ENCODE data around the gene MTA2.
"Not testable (repeated sequence)": the region's sequence is repeated elsewhere in the genome, so short reads cannot be mapped to it uniquely, and the experiment has no call there.

Gene MTA2

GRCh38 chr11:62601372-62602140, at the start of gene MTA2:
Gene MTA2 (minus strand): TSS chr11:62601865. CDS start chr11:62601450, 415 bp downstream.
- DNase-seq, result peak; percentile 94 to 96

- DNase-seq, result not testable (repeated sequence)
Observed at GRCh38 chr11:62650283-62650682, 48.6 kb upstream of the MTA2 start.

GRCh38 chr11:62649486-62649885, 47.8 kb upstream of the MTA2 start:
- no peak for DNase-seq

DNA sequence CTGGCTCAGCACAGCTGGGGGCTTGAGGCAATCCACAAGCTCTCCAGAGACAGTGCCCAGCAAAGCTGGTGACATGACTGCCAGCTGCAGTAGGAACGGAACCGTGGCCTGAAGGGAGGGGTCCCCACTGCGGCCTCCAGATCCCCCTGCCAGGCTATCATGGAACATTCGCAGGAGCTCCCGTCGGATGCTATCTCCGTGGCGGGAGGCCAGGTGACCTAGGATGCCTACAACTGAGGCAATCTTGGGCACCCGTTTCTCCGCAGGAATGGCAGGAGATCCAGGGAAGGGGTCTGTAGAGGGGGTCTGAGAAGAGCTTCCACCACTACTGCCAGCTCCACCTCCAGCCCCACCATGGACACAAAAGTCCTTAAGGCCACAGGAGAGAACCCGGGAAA, 47.3 kb upstream of the MTA2 start:
- no peak for DNase-seq

DNA sequence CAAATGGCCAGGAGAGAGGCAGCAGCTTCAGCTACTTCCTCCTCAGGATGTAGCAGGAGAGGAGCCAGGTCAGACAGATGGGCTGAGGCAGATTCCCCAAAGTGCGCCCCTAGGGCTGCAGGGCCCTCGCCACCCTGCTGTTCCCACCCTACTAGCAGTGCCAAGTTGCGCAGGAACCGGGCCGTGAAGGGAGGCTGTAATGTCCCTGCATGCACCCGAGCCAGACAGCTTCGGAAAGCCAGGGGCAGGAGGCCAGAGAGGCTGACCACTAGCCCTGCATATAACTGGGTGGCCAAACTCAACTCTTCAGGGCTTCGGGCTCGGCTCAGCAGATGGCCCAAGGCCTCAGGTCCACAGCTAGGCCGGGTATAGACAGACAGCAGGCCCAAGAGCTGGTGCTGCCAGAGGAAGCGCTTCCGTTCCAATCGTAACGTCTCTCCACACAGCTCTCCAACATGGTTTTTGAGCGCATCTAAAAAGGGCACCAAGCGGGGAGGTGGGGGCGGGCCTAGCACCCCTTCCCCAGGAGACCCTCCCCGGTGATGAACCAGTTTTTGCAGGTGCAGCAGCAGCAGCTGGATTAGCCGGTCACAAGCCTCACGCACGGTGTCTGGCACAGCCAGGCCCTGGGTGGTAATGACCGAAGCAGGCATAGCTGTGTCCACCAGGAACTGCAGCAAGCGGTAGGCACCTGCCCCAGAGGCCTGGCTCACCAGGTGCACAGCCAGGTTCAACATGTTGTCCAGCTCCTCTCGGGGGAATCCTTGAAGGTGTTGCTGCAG, 46.7 kb upstream of the MTA2 start:
- DNase-seq, result no peak

GRCh38 chr11:62647609-62648005, 45.9 kb upstream of the MTA2 start:
- DNase-seq, result no peak

- DNase-seq, result no peak
Observed at GRCh38 chr11:62646825-62647608, 45.4 kb upstream of the MTA2 start.

DNA sequence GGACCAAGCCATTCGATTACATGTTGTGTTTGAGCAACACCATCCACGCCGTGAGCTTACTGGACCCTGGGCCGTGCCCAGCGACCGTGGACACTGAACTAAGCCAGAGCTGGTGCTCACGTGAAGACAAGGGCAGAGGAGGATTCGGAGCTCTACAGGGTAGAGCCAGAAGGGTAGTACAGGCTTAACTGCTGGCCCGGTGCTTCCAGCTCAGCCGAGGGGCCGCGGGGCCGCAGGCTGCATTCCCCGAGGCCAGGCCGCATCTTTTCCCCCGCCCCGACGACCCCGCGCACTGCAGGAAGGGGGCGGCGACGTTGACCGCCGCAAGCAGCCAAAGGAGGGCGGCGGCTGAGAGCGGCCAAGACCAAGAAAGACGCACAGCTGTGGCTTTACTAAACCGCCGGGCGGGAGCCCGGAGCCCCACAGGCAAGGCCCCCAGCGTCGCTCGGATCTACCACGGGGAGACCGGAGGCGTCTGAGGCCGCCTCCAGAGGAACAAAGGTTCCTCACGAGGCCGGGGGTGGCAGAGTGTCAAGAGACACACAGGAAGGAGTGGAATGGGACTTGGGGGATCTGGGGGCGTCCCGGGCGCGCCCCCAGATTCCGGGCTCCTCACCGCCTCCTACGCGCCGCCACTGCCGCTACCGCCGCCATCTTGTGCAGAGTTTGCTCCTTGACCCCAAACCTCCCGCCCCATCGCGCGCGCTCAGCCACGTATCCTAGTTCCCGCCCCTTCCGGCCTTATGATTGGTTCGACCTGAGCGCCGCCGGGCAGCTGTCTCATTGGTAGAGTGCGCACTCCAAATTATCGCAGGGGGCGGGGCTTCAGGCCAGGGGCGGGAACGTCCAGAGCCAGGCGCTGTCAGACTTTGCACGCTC, 44.5 kb upstream of the MTA2 start, which contains the start of gene GANAB:
Gene GANAB (minus strand): TSS at position 668 of the 879 bp plus-strand sequence. CDS start 14 bp downstream, at position 654.
- DNase-seq, result peak; percentile 98 to 99

DNA sequence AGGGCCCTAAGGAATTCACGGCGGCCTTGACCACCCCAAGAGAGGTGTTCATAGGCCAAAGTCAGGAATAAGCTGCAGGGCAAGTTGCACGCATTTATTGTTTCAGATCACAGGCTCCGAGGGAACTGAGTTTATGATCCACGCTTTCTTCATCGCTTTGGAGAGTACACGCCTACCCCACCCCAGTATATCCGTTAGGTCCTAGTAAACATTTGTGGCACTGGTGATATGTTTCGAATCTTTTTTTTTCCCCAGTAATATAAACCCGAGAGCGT, 43.9 kb upstream of the MTA2 start:
- no peak for DNase-seq

- no peak for DNase-seq
Observed at GRCh38 chr11:62644220-62644619, 42.6 kb upstream of the MTA2 start.

GRCh38 chr11:62632492-62632891, 30.8 kb upstream of the MTA2 start:
- no peak for DNase-seq

DNA sequence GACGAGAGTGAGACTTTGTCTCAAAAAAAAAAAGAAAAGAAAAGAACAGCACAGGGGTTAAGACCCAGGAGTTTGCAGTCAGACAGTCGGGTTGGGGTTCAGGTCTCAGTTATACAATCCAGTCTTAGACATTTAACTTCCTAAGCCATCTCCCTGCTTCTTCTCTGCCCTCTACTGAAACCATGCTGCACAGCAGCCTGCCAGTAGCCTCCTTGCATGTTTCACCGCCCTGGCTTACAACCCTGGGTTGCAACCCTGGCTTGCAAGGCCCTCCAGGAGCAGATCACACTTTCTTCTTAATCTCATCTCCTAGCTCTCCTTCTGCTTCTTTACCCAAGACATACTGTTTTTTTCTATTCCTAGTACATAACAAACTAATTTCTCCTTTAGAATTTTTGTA, 26.0 kb upstream of the MTA2 start:
- no peak for DNase-seq

- no peak for DNase-seq
Observed at GRCh38 chr11:62622476-62623089, 20.9 kb upstream of the MTA2 start.

DNA sequence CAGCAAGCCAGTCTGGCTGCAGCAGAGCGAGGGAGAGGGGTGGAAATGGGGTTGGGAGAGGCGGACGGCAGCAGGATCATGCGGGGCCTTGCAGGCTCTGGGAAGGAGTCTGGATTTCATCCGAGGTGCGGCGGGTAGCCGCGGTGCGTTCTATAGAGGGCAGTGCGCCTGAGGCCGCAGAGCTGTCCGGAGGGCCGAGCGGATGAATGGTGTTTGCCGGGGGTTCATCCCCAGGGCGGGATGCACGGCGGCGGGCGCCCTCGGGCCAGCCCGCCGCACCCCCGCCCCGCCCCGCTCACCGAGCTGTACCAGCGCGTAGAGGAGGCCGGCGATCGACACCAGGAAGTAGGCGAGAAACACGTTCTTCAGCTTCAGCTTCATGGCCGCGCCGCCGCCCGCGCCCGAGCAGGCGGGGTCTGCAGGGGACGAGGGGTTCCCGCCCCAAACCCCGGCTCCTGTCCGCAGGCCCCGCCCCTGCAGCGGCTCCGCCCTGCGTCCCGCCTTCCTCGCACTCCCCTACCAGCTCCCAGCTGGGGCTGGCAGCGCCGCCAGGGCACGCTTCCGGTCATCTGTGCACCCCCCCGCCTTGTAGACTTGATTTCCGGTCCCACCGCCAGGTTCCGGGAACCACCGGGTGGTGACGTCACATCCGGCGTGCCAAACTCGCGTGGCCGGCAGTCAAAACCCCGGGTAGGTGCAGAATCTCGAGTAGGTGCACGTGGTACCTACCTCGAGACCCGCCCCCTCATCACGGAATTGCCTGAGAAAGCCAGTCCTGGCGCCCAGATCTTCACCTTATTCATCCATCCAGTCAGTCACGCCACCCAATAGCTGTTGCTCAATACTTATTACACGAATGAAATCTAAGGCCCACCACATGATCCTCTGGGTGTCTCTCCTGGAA, 20.2 kb upstream of the MTA2 start, which contains the start of gene B3GAT3:
Gene B3GAT3 (minus strand): TSS at position 420 of the 904 bp plus-strand sequence. CDS start 39 bp downstream, at position 381.
- DNase-seq, result peak; percentile 96 to 97

GRCh38 chr11:62621027-62621566, 19.4 kb upstream of the MTA2 start:
- DNase-seq, result no peak

GRCh38 chr11:62616957-62617356, 15.3 kb upstream of the MTA2 start:
- not testable (repeated sequence) for DNase-seq

- no peak for DNase-seq
Observed at GRCh38 chr11:62615521-62615920, 13.9 kb upstream of the MTA2 start.

GRCh38 chr11:62614275-62614674, 12.6 kb upstream of the MTA2 start:
- DNase-seq, result no peak

GRCh38 chr11:62613291-62613778, 11.7 kb upstream of the MTA2 start:
- DNase-seq, result no peak

Measured in hippocampal formation (tissue), 2 donors.